Effector memory CD4-positive, alpha-beta T cell (primary cell): ENCODE results near the gene HTD2.

Experiments
- DNase-seq, 3 donors: peaks; one replicate each; pipeline ENCODE4 v3.0.0-alpha.2; 2020
- H3K27ac ChIP-seq: 2 replicates; pipeline ENCODE4 v1.7.0; 2013; ENCODE audit warnings: mild to moderate bottlenecking, low read length, moderate library complexity; ENCODE audit not compliant: insufficient read depth, poor library complexity, severe bottlenecking
- H3K27me3 ChIP-seq: replicated peaks from 2 replicates; pipeline ENCODE4 v1.7.0; 2013; ENCODE audit warnings: mild to moderate bottlenecking, low read length; ENCODE audit not compliant: insufficient read depth, control insufficient read depth, poor library complexity, severe bottlenecking
- H3K36me3 ChIP-seq: 2 replicates; pipeline ENCODE4 v1.7.0; 2013; ENCODE audit warnings: mild to moderate bottlenecking, low read length, moderate library complexity; ENCODE audit not compliant: control insufficient read depth, insufficient read depth
- H3K4me1 ChIP-seq: 2 replicates; pipeline ENCODE4 v1.7.0; 2013; ENCODE audit warnings: low read length, mild to moderate bottlenecking; ENCODE audit not compliant: control insufficient read depth, insufficient read depth, poor library complexity, severe bottlenecking
- H3K4me3 ChIP-seq: 2 replicates; pipeline ENCODE4 v1.7.0; 2013; ENCODE audit warnings: low read length, low read depth, mild to moderate bottlenecking; ENCODE audit not compliant: insufficient read depth, poor library complexity, severe bottlenecking
- H3K9me3 ChIP-seq: 2 replicates; pipeline ENCODE4 v1.7.0; 2013; ENCODE audit warnings: mild to moderate bottlenecking, low read length, moderate library complexity; ENCODE audit not compliant: control insufficient read depth

The HTD2 gene

GRCh38 chr3:58291671-58292338, 14.5 kb upstream of the HTD2 start:
- Histone ChIP-seq H3K4me3 (no peak overlapping the region), H3K36me3 (peaks cover 7% of the 10 kb centered on the region), H3K4me1 (no peaks in the 10 kb centered on the region), H3K27me3 (no peaks in the 10 kb centered on the region), H3K27ac (no peak overlapping the region), H3K9me3 (no peaks in the 10 kb centered on the region)
- no peak for DNase-seq

- no peaks in the 10 kb centered on the region for H3K9me3 ChIP-seq
- no peak for DNase-seq
- no peak overlapping the region for H3K27ac ChIP-seq
- no peaks in the 10 kb centered on the region for H3K27me3 ChIP-seq
- H3K4me1 ChIP-seq: no peaks in the 10 kb centered on the region
- H3K36me3 ChIP-seq: peaks cover 4% of the 10 kb centered on the region
- no peak overlapping the region for H3K4me3 ChIP-seq
Measured at GRCh38 chr3:58292866-58293265, 13.5 kb upstream of the HTD2 start.

GRCh38 chr3:58293516-58293915, 12.8 kb upstream of the HTD2 start:
- H3K27me3 ChIP-seq: no peaks in the 10 kb centered on the region
- DNase-seq: no peak
- no peak overlapping the region for H3K27ac ChIP-seq
- H3K4me1 ChIP-seq: no peaks in the 10 kb centered on the region
- H3K9me3 ChIP-seq: no peaks in the 10 kb centered on the region
- no peak overlapping the region for H3K4me3 ChIP-seq
- peaks cover 4% of the 10 kb centered on the region for H3K36me3 ChIP-seq

- no peak overlapping the region for H3K27ac ChIP-seq
- H3K4me1 ChIP-seq: no peaks in the 10 kb centered on the region
Measured at GRCh38 chr3:58296269-58296668, 10.1 kb upstream of the HTD2 start.

GRCh38 chr3:58296843-58297242, 9.5 kb upstream of the HTD2 start:
- Histone ChIP-seq H3K4me3 (no peak overlapping the region), H3K36me3 (peaks cover 4% of the 10 kb centered on the region)
- no peak for DNase-seq

More at GRCh38 chr3:58296269-58296668, 10.1 kb upstream of the HTD2 start:
- Histone ChIP-seq H3K4me3 (no peak overlapping the region), H3K36me3 (peaks cover 4% of the 10 kb centered on the region), H3K9me3 (no peaks in the 10 kb centered on the region), H3K27me3 (peaks cover 10% of the 10 kb centered on the region)
- DNase-seq: no peak

GRCh38 chr3:58298190-58298589, 8.1 kb upstream of the HTD2 start:
- peaks cover 4% of the 10 kb centered on the region for H3K36me3 ChIP-seq
- H3K4me1 ChIP-seq: no peaks in the 10 kb centered on the region
- no peak for DNase-seq
- no peak overlapping the region for H3K4me3 ChIP-seq
- peaks cover 10% of the 10 kb centered on the region for H3K27me3 ChIP-seq
- no peaks in the 10 kb centered on the region for H3K9me3 ChIP-seq
- no peak overlapping the region for H3K27ac ChIP-seq

More at GRCh38 chr3:58296843-58297242, 9.5 kb upstream of the HTD2 start:
- Histone ChIP-seq H3K27ac (no peak overlapping the region), H3K4me1 (no peaks in the 10 kb centered on the region), H3K9me3 (no peaks in the 10 kb centered on the region), H3K27me3 (peaks cover 10% of the 10 kb centered on the region)

- Histone ChIP-seq H3K27me3 (peaks cover 10% of the 10 kb centered on the region), H3K27ac (no peak overlapping the region), H3K4me3 (no peak overlapping the region), H3K36me3 (peaks cover 1% of the 10 kb centered on the region), H3K4me1 (no peaks in the 10 kb centered on the region), H3K9me3 (no peaks in the 10 kb centered on the region)
- DNase-seq: no peak
Measured at GRCh38 chr3:58299075-58299474, 7.2 kb upstream of the HTD2 start.

- Histone ChIP-seq H3K9me3 (no peaks in the 10 kb centered on the region), H3K4me3 (no peak overlapping the region), H3K27me3 (peaks cover 10% of the 10 kb centered on the region), H3K4me1 (no peaks in the 10 kb centered on the region), H3K27ac (no peak overlapping the region), H3K36me3 (no peaks in the 10 kb centered on the region)
- DNase-seq: no peak
Measured at GRCh38 chr3:58299839-58300516, 6.3 kb upstream of the HTD2 start.

GRCh38 chr3:58307639-58308215, 1.4 kb downstream of the HTD2 start:
- Histone ChIP-seq H3K4me3 (peak overlapping the region; percentile 94), H3K36me3 (peaks cover 24% of the 10 kb centered on the region), H3K9me3 (no peaks in the 10 kb centered on the region), H3K27ac (peak overlapping the region; percentile 99), H3K27me3 (no peaks in the 10 kb centered on the region), H3K4me1 (peaks cover 18% of the 10 kb centered on the region)
- DNase-seq: peak in 1 of 3 donors; percentile 32

- H3K27me3 ChIP-seq: no peaks in the 10 kb centered on the region
- peaks cover 32% of the 10 kb centered on the region for H3K36me3 ChIP-seq
- no peak overlapping the region for H3K4me3 ChIP-seq
- peaks cover 18% of the 10 kb centered on the region for H3K4me1 ChIP-seq
- H3K27ac ChIP-seq: peak overlapping the region; percentile 9
- H3K9me3 ChIP-seq: no peaks in the 10 kb centered on the region
- no peak for DNase-seq
Measured at GRCh38 chr3:58308728-58309127, 2.4 kb downstream of the HTD2 start.
